ENCODE measurements around the gene PPP6R3. TPM values are rescaled to one million over a fixed set of nuclear protein-coding genes. Genes with fewer than 3 reads are reported as not detected.
A peak's percentile ranks its signal among the peaks of the same experiment; 100 is the strongest.

Gene PPP6R3
- total and polyA plus RNA-seq, 10 of the 15 experiments (the other 5 are each of a cell fraction or from before 2014, with no cell fraction given) = 12.4 to 123 (median 74.1) TPM

DNA sequence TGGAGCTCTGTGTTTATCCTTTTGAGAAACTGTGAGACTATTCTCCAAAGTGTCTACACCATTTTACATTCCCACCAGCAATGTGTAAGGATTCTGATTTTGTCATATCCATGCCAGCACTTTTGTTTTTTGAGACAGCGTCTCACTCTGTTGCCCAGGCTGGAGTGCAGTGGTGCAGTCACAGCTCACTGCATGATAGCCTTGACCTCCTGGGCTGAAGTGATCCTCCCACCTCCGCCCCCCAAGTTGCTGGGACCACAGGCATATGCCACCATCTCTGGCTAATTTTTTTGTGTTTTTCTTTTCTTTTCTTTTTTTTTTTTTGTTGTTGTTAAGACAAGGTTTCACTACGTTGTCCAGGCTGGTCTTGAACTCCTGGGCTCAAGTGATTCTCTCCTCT, 35.3 kb downstream of the PPP6R3 start:
- H3K4me2 ChIP-seq (ENCODE audit: control insufficient read depth, insufficient read depth) = peak overlapping the region; percentile 35
- H3K27me3 ChIP-seq (replicated peaks in 1 of 2; ENCODE audit: control insufficient read depth in 2 of 2, insufficient read depth in 2 of 2, low read length in 1 of 2) = no peaks in the 10 kb centered on the region
- no peak overlapping the region for H3K4me3 ChIP-seq
- peaks cover 47% of the 10 kb centered on the region for H3K4me1 ChIP-seq (ENCODE audit: control insufficient read depth, insufficient read depth, low read length)
- H2AFZ ChIP-seq (ENCODE audit: control insufficient read depth, low read depth, low read length) = no peak overlapping the region
- in situ Hi-C loops (cut with MboI) = no loop called here
- H3K9me3 ChIP-seq (replicated peaks; ENCODE audit: control insufficient read depth, insufficient read depth, low read length) = no peaks in the 10 kb centered on the region
- no peak overlapping the region for H3K9ac ChIP-seq (ENCODE audit: control insufficient read depth, insufficient read depth, low read length)
- H3K36me3 ChIP-seq (ENCODE audit: control insufficient read depth in 2 of 2, insufficient read depth in 2 of 2, low read length in 1 of 2) = no peaks in the 10 kb centered on the region
- ChIA-PET CTCF (no interaction called here), POLR2A (interaction anchor here (1.2 kb wide), 1 partner anchor 9 kb away, joined by 3 read pairs; no protein-coding TSS in a partner anchor), RAD21 (ENCODE audit: unreplicated experiment) (interaction anchor here (0.6 kb wide), 1 partner anchor 15 kb away, joined by 3 read pairs; no protein-coding TSS in a partner anchor), SMC1A (ENCODE audit: uncharacterized antibody, unreplicated experiment) (interaction anchor here (0.9 to 2.5 kb wide), 2 partner anchors 10 to 13 kb away, joined by 3 to 22 read pairs; no protein-coding TSS in a partner anchor)
- TF ChIP-seq SREBF2 (IDR thresholded peaks at IDR 0.05; ENCODE audit: low read length) = no peak
- TF ChIP-seq SMC3 (IDR thresholded peaks at IDR 0.05; ENCODE audit: borderline replicate concordance, low read length) = no peak
- no peak for TF ChIP-seq FOXK2 (IDR thresholded peaks at IDR 0.05)
- no peak for TF ChIP-seq NFYB (IDR thresholded peaks at IDR 0.05; ENCODE audit: insufficient read depth, low read depth, low read length)
- TF ChIP-seq, protein P1, sequence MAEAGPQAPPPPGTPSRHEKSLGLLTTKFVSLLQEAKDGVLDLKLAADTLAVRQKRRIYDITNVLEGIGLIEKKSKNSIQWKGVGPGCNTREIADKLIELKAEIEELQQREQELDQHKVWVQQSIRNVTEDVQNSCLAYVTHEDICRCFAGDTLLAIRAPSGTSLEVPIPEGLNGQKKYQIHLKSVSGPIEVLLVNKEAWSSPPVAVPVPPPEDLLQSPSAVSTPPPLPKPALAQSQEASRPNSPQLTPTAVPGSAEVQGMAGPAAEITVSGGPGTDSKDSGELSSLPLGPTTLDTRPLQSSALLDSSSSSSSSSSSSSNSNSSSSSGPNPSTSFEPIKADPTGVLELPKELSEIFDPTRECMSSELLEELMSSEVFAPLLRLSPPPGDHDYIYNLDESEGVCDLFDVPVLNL (IDR thresholded peaks at IDR 0.05; ENCODE audit: low read depth, low read length) = no peak
- no peak for TF ChIP-seq ZZZ3 (IDR thresholded peaks at IDR 0.05; ENCODE audit: control insufficient read depth, insufficient read length, low read depth)
- no peak for TF ChIP-seq SMARCA5 (IDR thresholded peaks at IDR 0.05)
- no peak for TF ChIP-seq ZSCAN29 (IDR thresholded peaks at IDR 0.05)
- TF ChIP-seq, protein P2, sequence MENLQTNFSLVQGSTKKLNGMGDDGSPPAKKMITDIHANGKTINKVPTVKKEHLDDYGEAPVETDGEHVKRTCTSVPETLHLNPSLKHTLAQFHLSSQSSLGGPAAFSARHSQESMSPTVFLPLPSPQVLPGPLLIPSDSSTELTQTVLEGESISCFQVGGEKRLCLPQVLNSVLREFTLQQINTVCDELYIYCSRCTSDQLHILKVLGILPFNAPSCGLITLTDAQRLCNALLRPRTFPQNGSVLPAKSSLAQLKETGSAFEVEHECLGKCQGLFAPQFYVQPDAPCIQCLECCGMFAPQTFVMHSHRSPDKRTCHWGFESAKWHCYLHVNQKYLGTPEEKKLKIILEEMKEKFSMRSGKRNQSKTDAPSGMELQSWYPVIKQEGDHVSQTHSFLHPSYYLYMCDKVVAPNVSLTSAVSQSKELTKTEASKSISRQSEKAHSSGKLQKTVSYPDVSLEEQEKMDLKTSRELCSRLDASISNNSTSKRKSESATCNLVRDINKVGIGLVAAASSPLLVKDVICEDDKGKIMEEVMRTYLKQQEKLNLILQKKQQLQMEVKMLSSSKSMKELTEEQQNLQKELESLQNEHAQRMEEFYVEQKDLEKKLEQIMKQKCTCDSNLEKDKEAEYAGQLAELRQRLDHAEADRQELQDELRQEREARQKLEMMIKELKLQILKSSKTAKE (IDR thresholded peaks at IDR 0.05; ENCODE audit: low read depth, poor library complexity, severe bottlenecking) = no peak
- no peak for FAIRE-seq
- H4K20me1 ChIP-seq (ENCODE audit: control insufficient read depth, insufficient read depth) = 0 out of 2 replicates have a peak, but pooled peaks cover 2% of the 10 kb centered on the region
- H3K27ac ChIP-seq (ENCODE audit: control insufficient read depth, insufficient read depth) = no peak overlapping the region
- no TSS peak for BruUV-seq (replicated peaks)
- DNase-seq (ENCODE audit: low read depth, low spot score) = no peak
- H3K79me2 ChIP-seq (ENCODE audit: control insufficient read depth, insufficient read depth, low read length) = peaks cover 90% of the 10 kb centered on the region
- peak; percentile 10; the same call in 1 of the 3 replicates for ATAC-seq
- intact Hi-C loops (cut with micrococcal nuclease; ENCODE audit: unreplicated experiment) = no loop called here
- WGBS (ENCODE audit: insufficient coverage, insufficient replicate concordance, low lambda C conversion rate, missing lambda C conversion rate) = 46% methylated on average over 3 of the region's 3 CpGs
